ENCODE results near the gene ARHGEF17. TPM values are rescaled to one million over a fixed set of nuclear protein-coding genes. Genes with fewer than 3 reads are reported as not detected.
A peak's percentile ranks its signal among the peaks of the same experiment; 100 is the strongest.

ARHGEF17 gene
- total and polyA plus RNA-seq, 2 of the 13 experiments (the other 11 are each of a cell fraction or from before 2014, with no cell fraction given): 10.7 to 28.8 TPM

- TF ChIP-seq, protein P1, sequence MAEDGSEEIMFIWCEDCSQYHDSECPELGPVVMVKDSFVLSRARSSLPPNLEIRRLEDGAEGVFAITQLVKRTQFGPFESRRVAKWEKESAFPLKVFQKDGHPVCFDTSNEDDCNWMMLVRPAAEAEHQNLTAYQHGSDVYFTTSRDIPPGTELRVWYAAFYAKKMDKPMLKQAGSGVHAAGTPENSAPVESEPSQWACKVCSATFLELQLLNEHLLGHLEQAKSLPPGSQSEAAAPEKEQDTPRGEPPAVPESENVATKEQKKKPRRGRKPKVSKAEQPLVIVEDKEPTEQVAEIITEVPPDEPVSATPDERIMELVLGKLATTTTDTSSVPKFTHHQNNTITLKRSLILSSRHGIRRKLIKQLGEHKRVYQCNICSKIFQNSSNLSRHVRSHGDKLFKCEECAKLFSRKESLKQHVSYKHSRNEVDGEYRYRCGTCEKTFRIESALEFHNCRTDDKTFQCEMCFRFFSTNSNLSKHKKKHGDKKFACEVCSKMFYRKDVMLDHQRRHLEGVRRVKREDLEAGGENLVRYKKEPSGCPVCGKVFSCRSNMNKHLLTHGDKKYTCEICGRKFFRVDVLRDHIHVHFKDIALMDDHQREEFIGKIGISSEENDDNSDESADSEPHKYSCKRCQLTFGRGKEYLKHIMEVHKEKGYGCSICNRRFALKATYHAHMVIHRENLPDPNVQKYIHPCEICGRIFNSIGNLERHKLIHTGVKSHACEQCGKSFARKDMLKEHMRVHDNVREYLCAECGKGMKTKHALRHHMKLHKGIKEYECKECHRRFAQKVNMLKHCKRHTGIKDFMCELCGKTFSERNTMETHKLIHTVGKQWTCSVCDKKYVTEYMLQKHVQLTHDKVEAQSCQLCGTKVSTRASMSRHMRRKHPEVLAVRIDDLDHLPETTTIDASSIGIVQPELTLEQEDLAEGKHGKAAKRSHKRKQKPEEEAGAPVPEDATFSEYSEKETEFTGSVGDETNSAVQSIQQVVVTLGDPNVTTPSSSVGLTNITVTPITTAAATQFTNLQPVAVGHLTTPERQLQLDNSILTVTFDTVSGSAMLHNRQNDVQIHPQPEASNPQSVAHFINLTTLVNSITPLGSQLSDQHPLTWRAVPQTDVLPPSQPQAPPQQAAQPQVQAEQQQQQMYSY (CRISPR knock-in tag; IDR thresholded peaks at IDR 0.05): no peak
- TF ChIP-seq ZNF326 (CRISPR knock-in tag; IDR thresholded peaks at IDR 0.05; ENCODE audit: borderline replicate concordance) (no peak), KLF9 (CRISPR knock-in tag; IDR thresholded peaks at IDR 0.05; ENCODE audit: low read depth) (no peak), HES4 (CRISPR knock-in tag; IDR thresholded peaks at IDR 0.05; ENCODE audit: borderline replicate concordance) (no peak), HMGXB4 (CRISPR knock-in tag; IDR thresholded peaks at IDR 0.05; ENCODE audit: borderline replicate concordance in 1 of 2, low read depth in 1 of 2) (peak in 1 of 2 experiments; percentile 32; a peak in 2 of 4 replicates), SMAD1 (CRISPR knock-in tag; IDR thresholded peaks at IDR 0.05; ENCODE audit: borderline replicate concordance, low read depth) (no peak), CREM (IDR thresholded peaks at IDR 0.05) (no peak), CREM (CRISPR knock-in tag; IDR thresholded peaks at IDR 0.05) (no peak), ZNF281 (CRISPR knock-in tag; IDR thresholded peaks at IDR 0.05; ENCODE audit: borderline replicate concordance) (no peak), SIN3B (IDR thresholded peaks at IDR 0.05; ENCODE audit: low read length) (no peak), ZNF124 (CRISPR knock-in tag; IDR thresholded peaks at IDR 0.05) (no peak), ZNF576 (CRISPR knock-in tag; IDR thresholded peaks at IDR 0.05) (no peak), NCOR1 (IDR thresholded peaks at IDR 0.05; ENCODE audit: borderline replicate concordance, low read length) (no peak), ZNF512 (CRISPR knock-in tag; IDR thresholded peaks at IDR 0.05) (no peak), ZFX (CRISPR knock-in tag; IDR thresholded peaks at IDR 0.05; ENCODE audit: low read depth) (no peak; the same call in none of the 2 replicates)
Measured at GRCh38 chr11:73376803-73377629, 68.9 kb downstream of the ARHGEF17 start (continued).

Data from HepG2 (cell line).